ENCODE results near the gene PGM2. TPM values are rescaled to one million over a fixed set of nuclear protein-coding genes. Genes with fewer than 3 reads are reported as not detected.

PGM2 gene
- polyA plus RNA-seq, 1 donor from 2014 or later = 9.3 TPM

DNA sequence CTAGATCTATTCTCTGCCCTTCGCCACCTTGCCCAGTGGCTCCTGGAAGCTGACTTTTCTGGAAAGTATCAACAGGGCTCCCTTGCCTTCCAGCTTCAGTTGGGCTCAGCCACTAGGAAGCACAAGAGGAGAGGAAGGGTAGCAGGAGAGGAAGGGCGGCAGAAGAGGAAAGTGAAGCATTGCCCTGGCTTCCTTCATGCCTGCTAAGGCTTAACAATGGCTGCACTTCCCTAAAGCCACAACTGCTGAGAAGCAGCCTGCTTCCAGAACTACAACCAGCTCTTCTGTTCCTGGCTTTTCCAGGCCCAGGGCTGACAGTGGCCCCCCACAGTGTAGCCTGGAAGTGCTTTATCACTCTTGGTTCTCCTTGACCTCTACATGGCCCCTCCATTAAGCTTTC lies 29.1 kb upstream of the PGM2 start:
- no peak overlapping the region for H3K4me2 ChIP-seq (ENCODE audit: low read length)
- no peaks in the 10 kb centered on the region for H3K9me3 ChIP-seq (ENCODE audit: low read length)
- TF ChIP-seq, protein P1, sequence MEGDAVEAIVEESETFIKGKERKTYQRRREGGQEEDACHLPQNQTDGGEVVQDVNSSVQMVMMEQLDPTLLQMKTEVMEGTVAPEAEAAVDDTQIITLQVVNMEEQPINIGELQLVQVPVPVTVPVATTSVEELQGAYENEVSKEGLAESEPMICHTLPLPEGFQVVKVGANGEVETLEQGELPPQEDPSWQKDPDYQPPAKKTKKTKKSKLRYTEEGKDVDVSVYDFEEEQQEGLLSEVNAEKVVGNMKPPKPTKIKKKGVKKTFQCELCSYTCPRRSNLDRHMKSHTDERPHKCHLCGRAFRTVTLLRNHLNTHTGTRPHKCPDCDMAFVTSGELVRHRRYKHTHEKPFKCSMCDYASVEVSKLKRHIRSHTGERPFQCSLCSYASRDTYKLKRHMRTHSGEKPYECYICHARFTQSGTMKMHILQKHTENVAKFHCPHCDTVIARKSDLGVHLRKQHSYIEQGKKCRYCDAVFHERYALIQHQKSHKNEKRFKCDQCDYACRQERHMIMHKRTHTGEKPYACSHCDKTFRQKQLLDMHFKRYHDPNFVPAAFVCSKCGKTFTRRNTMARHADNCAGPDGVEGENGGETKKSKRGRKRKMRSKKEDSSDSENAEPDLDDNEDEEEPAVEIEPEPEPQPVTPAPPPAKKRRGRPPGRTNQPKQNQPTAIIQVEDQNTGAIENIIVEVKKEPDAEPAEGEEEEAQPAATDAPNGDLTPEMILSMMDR (IDR thresholded peaks at IDR 0.05; ENCODE audit: poor library complexity, severe bottlenecking) = no peak
- no peak for TF ChIP-seq SMC3 (conservative IDR thresholded peaks at IDR 0.05; ENCODE audit: poor library complexity)
- no peak for TF ChIP-seq POLR2AphosphoS5 (IDR thresholded peaks at IDR 0.05)
- TF ChIP-seq RAD21 (conservative IDR thresholded peaks at IDR 0.05) = no peak
- no peak for TF ChIP-seq MXI1 (conservative IDR thresholded peaks at IDR 0.05; ENCODE audit: poor library complexity, severe bottlenecking)
- TF ChIP-seq EZH2 (IDR thresholded peaks at IDR 0.05; ENCODE audit: borderline replicate concordance, insufficient read depth, low read length, poor library complexity, severe bottlenecking) = no peak
- TF ChIP-seq, protein P2, sequence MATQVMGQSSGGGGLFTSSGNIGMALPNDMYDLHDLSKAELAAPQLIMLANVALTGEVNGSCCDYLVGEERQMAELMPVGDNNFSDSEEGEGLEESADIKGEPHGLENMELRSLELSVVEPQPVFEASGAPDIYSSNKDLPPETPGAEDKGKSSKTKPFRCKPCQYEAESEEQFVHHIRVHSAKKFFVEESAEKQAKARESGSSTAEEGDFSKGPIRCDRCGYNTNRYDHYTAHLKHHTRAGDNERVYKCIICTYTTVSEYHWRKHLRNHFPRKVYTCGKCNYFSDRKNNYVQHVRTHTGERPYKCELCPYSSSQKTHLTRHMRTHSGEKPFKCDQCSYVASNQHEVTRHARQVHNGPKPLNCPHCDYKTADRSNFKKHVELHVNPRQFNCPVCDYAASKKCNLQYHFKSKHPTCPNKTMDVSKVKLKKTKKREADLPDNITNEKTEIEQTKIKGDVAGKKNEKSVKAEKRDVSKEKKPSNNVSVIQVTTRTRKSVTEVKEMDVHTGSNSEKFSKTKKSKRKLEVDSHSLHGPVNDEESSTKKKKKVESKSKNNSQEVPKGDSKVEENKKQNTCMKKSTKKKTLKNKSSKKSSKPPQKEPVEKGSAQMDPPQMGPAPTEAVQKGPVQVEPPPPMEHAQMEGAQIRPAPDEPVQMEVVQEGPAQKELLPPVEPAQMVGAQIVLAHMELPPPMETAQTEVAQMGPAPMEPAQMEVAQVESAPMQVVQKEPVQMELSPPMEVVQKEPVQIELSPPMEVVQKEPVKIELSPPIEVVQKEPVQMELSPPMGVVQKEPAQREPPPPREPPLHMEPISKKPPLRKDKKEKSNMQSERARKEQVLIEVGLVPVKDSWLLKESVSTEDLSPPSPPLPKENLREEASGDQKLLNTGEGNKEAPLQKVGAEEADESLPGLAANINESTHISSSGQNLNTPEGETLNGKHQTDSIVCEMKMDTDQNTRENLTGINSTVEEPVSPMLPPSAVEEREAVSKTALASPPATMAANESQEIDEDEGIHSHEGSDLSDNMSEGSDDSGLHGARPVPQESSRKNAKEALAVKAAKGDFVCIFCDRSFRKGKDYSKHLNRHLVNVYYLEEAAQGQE (IDR thresholded peaks at IDR 0.05; ENCODE audit: borderline replicate concordance) = no peak
- no peak for TF ChIP-seq EP300 (conservative IDR thresholded peaks at IDR 0.05; ENCODE audit: poor library complexity, severe bottlenecking)
- TF ChIP-seq TAF1 (IDR thresholded peaks at IDR 0.05; ENCODE audit: low read depth) = no peak
- H4K20me1 ChIP-seq (ENCODE audit: insufficient read depth) = no peaks in the 10 kb centered on the region
- H3K9me2 ChIP-seq (ENCODE audit: insufficient read depth, low read length) = no peaks in the 10 kb centered on the region
- no peaks in the 10 kb centered on the region for H3K79me2 ChIP-seq (replicated peaks; ENCODE audit: insufficient read depth, low read length)
- no peaks in the 10 kb centered on the region for H3K36me3 ChIP-seq (ENCODE audit: insufficient read depth, low read length)
- H2AFZ ChIP-seq (ENCODE audit: low read depth, low read length) = no peak overlapping the region
- no peaks in the 10 kb centered on the region for H3K27me3 ChIP-seq (ENCODE audit: insufficient read depth, low read depth, low read length)
- no peak overlapping the region for H3K9ac ChIP-seq (ENCODE audit: low read length)
- H3F3A ChIP-seq (ENCODE audit: insufficient read depth, low read length, poor library complexity, severe bottlenecking) = no peaks in the 10 kb centered on the region
- H3K4me3 ChIP-seq (ENCODE audit: low read length) = no peak overlapping the region
- H3K27ac ChIP-seq (ENCODE audit: low read length) = no peak overlapping the region

DNA sequence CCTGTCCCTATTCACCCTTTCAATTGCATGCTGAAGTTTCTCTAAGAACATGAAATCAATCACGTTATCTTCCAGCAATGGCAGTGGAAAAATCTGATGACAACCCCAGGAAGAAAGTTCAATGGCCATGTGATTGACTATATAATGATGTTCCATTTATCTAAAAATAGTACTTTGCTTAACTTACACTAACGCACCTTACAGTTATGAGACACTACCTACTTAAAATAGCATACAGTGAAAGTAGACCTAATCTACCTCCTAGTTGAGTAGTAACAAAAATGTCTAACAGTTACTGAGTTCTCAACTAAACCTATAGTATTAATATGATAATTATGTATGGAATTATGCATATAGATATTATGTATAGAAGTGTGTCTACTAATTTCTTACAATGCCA lies 28.6 kb upstream of the PGM2 start:
- Histone ChIP-seq H3K79me2 (replicated peaks; ENCODE audit: insufficient read depth, low read length) (no peaks in the 10 kb centered on the region), H3F3A (ENCODE audit: insufficient read depth, low read length, poor library complexity, severe bottlenecking) (no peaks in the 10 kb centered on the region), H3K27ac (ENCODE audit: low read length) (no peak overlapping the region), H3K27me3 (ENCODE audit: insufficient read depth, low read depth, low read length) (no peaks in the 10 kb centered on the region), H3K9me2 (ENCODE audit: insufficient read depth, low read length) (no peaks in the 10 kb centered on the region), H3K36me3 (ENCODE audit: insufficient read depth, low read length) (no peaks in the 10 kb centered on the region), H3K4me3 (ENCODE audit: low read length) (no peak overlapping the region), H3K9ac (ENCODE audit: low read length) (no peak overlapping the region), H3K9me3 (ENCODE audit: low read length) (no peaks in the 10 kb centered on the region), H4K20me1 (ENCODE audit: insufficient read depth) (no peaks in the 10 kb centered on the region), H3K4me2 (ENCODE audit: low read length) (no peak overlapping the region), H2AFZ (ENCODE audit: low read depth, low read length) (no peak overlapping the region)
- TF ChIP-seq EZH2 (IDR thresholded peaks at IDR 0.05; ENCODE audit: borderline replicate concordance, insufficient read depth, low read length, poor library complexity, severe bottlenecking) = no peak
- TF ChIP-seq MXI1 (conservative IDR thresholded peaks at IDR 0.05; ENCODE audit: poor library complexity, severe bottlenecking) = no peak
- no peak for TF ChIP-seq TAF1 (IDR thresholded peaks at IDR 0.05; ENCODE audit: low read depth)
- TF ChIP-seq SMC3 (conservative IDR thresholded peaks at IDR 0.05; ENCODE audit: poor library complexity) = no peak
- TF ChIP-seq RAD21 (conservative IDR thresholded peaks at IDR 0.05) = no peak
- TF ChIP-seq, protein P1 (IDR thresholded peaks at IDR 0.05; ENCODE audit: poor library complexity, severe bottlenecking) = no peak
- TF ChIP-seq EP300 (conservative IDR thresholded peaks at IDR 0.05; ENCODE audit: poor library complexity, severe bottlenecking) = no peak
- no peak for TF ChIP-seq POLR2AphosphoS5 (IDR thresholded peaks at IDR 0.05)
- TF ChIP-seq, protein P2 (IDR thresholded peaks at IDR 0.05; ENCODE audit: borderline replicate concordance) = no peak
